ENCODE data around the gene ATG9A. TPM values are rescaled to one million over a fixed set of nuclear protein-coding genes. Genes with fewer than 3 reads are reported as not detected.

Gene ATG9A
- total and polyA plus RNA-seq, 9 of the 15 experiments (the other 6 are each of a cell fraction or from before 2014, with no cell fraction given): 0.25 to 65.6 (median 23.4) TPM

DNA sequence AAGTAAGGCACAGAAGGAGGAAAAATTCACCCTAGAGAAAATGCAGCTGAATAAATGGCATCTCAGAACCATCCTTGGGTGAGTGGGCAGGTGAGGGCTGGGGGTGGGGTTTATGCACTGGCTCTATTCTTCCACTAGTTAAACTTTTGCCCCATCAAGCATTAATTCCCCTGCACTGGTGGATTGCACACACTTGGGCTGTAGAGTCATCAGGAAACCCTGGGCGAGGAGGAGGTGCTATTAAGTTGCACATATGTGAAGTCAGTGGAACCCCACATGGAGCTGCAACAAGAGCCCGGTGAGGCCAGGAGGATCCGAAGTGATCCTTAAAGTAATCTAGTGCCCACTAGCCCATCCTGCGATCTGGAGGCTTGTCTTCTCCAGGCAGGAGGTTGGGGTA is 42.9 kb upstream of the ATG9A start (continued):
- TF ChIP-seq, protein P1, sequence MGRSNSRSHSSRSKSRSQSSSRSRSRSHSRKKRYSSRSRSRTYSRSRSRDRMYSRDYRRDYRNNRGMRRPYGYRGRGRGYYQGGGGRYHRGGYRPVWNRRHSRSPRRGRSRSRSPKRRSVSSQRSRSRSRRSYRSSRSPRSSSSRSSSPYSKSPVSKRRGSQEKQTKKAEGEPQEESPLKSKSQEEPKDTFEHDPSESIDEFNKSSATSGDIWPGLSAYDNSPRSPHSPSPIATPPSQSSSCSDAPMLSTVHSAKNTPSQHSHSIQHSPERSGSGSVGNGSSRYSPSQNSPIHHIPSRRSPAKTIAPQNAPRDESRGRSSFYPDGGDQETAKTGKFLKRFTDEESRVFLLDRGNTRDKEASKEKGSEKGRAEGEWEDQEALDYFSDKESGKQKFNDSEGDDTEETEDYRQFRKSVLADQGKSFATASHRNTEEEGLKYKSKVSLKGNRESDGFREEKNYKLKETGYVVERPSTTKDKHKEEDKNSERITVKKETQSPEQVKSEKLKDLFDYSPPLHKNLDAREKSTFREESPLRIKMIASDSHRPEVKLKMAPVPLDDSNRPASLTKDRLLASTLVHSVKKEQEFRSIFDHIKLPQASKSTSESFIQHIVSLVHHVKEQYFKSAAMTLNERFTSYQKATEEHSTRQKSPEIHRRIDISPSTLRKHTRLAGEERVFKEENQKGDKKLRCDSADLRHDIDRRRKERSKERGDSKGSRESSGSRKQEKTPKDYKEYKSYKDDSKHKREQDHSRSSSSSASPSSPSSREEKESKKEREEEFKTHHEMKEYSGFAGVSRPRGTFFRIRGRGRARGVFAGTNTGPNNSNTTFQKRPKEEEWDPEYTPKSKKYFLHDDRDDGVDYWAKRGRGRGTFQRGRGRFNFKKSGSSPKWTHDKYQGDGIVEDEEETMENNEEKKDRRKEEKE (IDR thresholded peaks at IDR 0.05; ENCODE audit: borderline replicate concordance in 1 of 2, control insufficient read depth in 1 of 2, low read depth in 2 of 2, low read length in 1 of 2): no peak
- no peak for TF ChIP-seq ZNF717 (CRISPR knock-in tag; IDR thresholded peaks at IDR 0.05)
- no peak for TF ChIP-seq MTA3 (IDR thresholded peaks at IDR 0.05; ENCODE audit: borderline replicate concordance)
- TF ChIP-seq PRMT5 (CRISPR knock-in tag; IDR thresholded peaks at IDR 0.05): no peak
- TF ChIP-seq COPS2 (conservative IDR thresholded peaks at IDR 0.05): no peak

DNA sequence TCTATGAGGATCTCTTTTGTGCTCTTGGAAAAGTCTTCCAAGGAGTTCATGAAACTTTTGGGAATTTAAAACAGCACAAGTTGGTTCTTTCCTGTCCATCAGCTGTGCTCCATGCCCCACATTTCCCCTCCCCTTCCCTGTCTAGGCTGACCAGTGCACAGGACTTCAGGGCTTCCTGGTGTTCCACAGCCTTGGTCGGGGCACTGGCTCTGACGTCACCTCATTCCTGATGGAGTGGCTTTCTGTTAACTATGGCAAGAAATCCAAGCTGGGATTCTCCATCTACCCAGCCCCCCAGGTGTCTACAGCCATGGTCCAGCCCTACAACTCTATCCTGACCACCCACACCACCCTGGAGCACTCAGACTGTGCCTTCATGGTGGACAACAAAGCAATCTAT is 41.6 kb upstream of the ATG9A start:
- H4K20me1 ChIP-seq (replicated peaks; ENCODE audit: control insufficient read depth, insufficient read depth, low read length): no peaks in the 10 kb centered on the region
- H3K27me3 ChIP-seq (ENCODE audit: control insufficient read depth in 2 of 2, insufficient read depth in 2 of 2, low read length in 2 of 2): no peaks in the 10 kb centered on the region
- H2AFZ ChIP-seq (ENCODE audit: low read depth, low read length): no peak overlapping the region
- ChIA-PET POLR2A (interaction anchor here (2.1 kb wide), 1 partner anchor 10 kb away, joined by 7 read pairs; no protein-coding TSS in a partner anchor), CTCF (ENCODE audit: low intra/inter-chr PET ratio) (no interaction called here)
- intact Hi-C loops (cut with micrococcal nuclease): no loop called here
- in situ Hi-C loops (cut with MboI): no loop called here
- no peak for FAIRE-seq
- TF ChIP-seq NFIC (IDR thresholded peaks at IDR 0.05) (no peak), ZSCAN29 (IDR thresholded peaks at IDR 0.05) (no peak), CHD1 (IDR thresholded peaks at IDR 0.05; ENCODE audit: low read length) (no peak), HDAC6 (IDR thresholded peaks at IDR 0.05; ENCODE audit: low read depth, low read length) (no peak), CBX2 (IDR thresholded peaks at IDR 0.05; ENCODE audit: insufficient read depth, low read length, poor library complexity, severe bottlenecking) (no peak), RBM22 (IDR thresholded peaks at IDR 0.05; ENCODE audit: low read depth, low read length, poor library complexity, severe bottlenecking) (no peak), RCOR1 (IDR thresholded peaks at IDR 0.05; ENCODE audit: borderline replicate concordance in 1 of 2, low read depth in 2 of 2, low read length in 2 of 2) (no peak), TEAD1 (CRISPR knock-in tag; IDR thresholded peaks at IDR 0.05) (no peak), EWSR1 (IDR thresholded peaks at IDR 0.05; ENCODE audit: borderline replicate concordance, low read depth, partially characterized antibody) (no peak)
- no TSS peak for BruUV-seq (replicated peaks)
- 15% methylated on average over 2 of the region's 2 CpGs for WGBS (ENCODE audit: insufficient coverage, low coverage, missing lambda C conversion rate)
- H3K4me1 ChIP-seq (replicated peaks in 1 of 2; ENCODE audit: control insufficient read depth in 2 of 2, insufficient read depth in 2 of 2, low read length in 2 of 2): peaks cover 0 to 6% of the 10 kb centered on the region in 2 experiments; a peak in 2 of 5 replicates
- H3K9me3 ChIP-seq (replicated peaks; ENCODE audit: control insufficient read depth, insufficient read depth, low read depth, low read length): no peaks in the 10 kb centered on the region
- no peak overlapping the region for H3K9ac ChIP-seq (ENCODE audit: insufficient read depth in 1 of 2, low read depth in 2 of 2, low read length in 2 of 2)
- DNase-seq (ENCODE audit: extremely low read depth in 1 of 4, low spot score in 3 of 4): no peak
- no peaks in the 10 kb centered on the region for H3K36me3 ChIP-seq (ENCODE audit: control insufficient read depth, insufficient read depth, low read length)
- no peak overlapping the region for H3K27ac ChIP-seq (ENCODE audit: extremely low read depth, low read depth, low read length)
- no peak for ATAC-seq
- no peak overlapping the region for H3K4me3 ChIP-seq
- H3K4me2 ChIP-seq (ENCODE audit: insufficient read depth, low read length): no peak overlapping the region
- H3K79me2 ChIP-seq (ENCODE audit: control insufficient read depth, insufficient read depth, low read length): no peaks in the 10 kb centered on the region
- no peaks in the 10 kb centered on the region for H3K9me1 ChIP-seq (ENCODE audit: control insufficient read depth, insufficient read depth, low read length)
